Endothelial cell of umbilical vein (primary cell): ENCODE data around the gene AGBL3.
A peak's percentile ranks its signal among the peaks of the same experiment; 100 is the strongest.

Experiments
- CTCF ChIP-seq, 2 donors: IDR thresholded peaks; 1 replicate in 1 of 2; 2 replicates in 1 of 2; pipeline ENCODE4 v1.5.1; 2011; ENCODE audit warnings: low read length in 2 of 2, mild to moderate bottlenecking in 2 of 2, moderate library complexity in 2 of 2, control low read depth in 1 of 2, inconsistent platforms in 1 of 2, low read depth in 1 of 2; ENCODE audit not compliant: insufficient read depth in 1 of 2; ENCODE audit errors: extremely low read depth in 1 of 2
- EZH2 ChIP-seq: IDR thresholded peaks from 2 replicates; pipeline ENCODE4 v1.6.1; 2012; ENCODE audit warnings: borderline replicate concordance, low read depth, mild to moderate bottlenecking, moderate library complexity, low read length, inconsistent platforms; ENCODE audit not compliant: severe bottlenecking
- FOS ChIP-seq: IDR thresholded peaks from 2 replicates; pipeline ENCODE4 v1.6.1; 2011; ENCODE audit warnings: mild to moderate bottlenecking, low read length, moderate library complexity, borderline replicate concordance; ENCODE audit not compliant: insufficient read depth
- GATA2 ChIP-seq: IDR thresholded peaks from 2 replicates; pipeline ENCODE4 v1.7.0; 2011; ENCODE audit warnings: low read depth, mild to moderate bottlenecking, moderate library complexity, mixed read lengths, low read length; ENCODE audit not compliant: insufficient read length, insufficient read depth
- JUN ChIP-seq: IDR thresholded peaks from 2 replicates; pipeline ENCODE4 v1.6.1; 2011; ENCODE audit warnings: borderline replicate concordance, low read depth; ENCODE audit not compliant: insufficient read length, insufficient read depth
- MAX ChIP-seq: IDR thresholded peaks from 2 replicates; pipeline ENCODE4 v1.6.1; 2011; ENCODE audit not compliant: insufficient read depth, insufficient read length
- MYC ChIP-seq: IDR thresholded peaks from one replicate; pipeline ENCODE4 v1.6.1; 2011; ENCODE audit warnings: mild to moderate bottlenecking, low read depth, low read length
- POLR2A ChIP-seq: IDR thresholded peaks from 2 replicates; pipeline ENCODE4 v1.6.1; 2012; ENCODE audit warnings: low read depth, mild to moderate bottlenecking, control low read depth, low read length
- POLR2AphosphoS5 ChIP-seq: IDR thresholded peaks from 2 replicates; pipeline ENCODE4 v1.6.1; 2012; ENCODE audit warnings: low read depth, mild to moderate bottlenecking, control low read depth, low read length, moderate library complexity; ENCODE audit not compliant: insufficient read depth

- TF ChIP-seq POLR2AphosphoS5 (no peak), EZH2 (no peak), POLR2A (no peak), CTCF (IDR thresholded peaks at IDR 0.05; ENCODE audit: extremely low read depth in 1 of 2, insufficient read depth in 1 of 2, low read depth in 1 of 2, low read length in 2 of 2) (peak; percentile 20 to 37), MAX (no peak), JUN (no peak), GATA2 (no peak), FOS (no peak), MYC (no peak)
These were observed 31.9 kb upstream of the AGBL3 start for GRCh38 chr7:134954197-134955082.
